A549 (cell line): ENCODE results near the gene MAP6D1. TPM values are rescaled to one million over a fixed set of nuclear protein-coding genes. Genes with fewer than 3 reads are reported as not detected.
A peak's percentile ranks its signal among the peaks of the same experiment; 100 is the strongest.

Experiments used
- ATAC-seq, 2 experiments: fragments of 200-7000 bp in 1 of 2; fragments of >200 bp in 1 of 2; cut with Nextera tagmentation in 1 of 2; cut with Tn5 transposase in 1 of 2; 3 replicates each; pipeline versions ENCODE4 v1.8.0 to v1.9.1; 2018 to 2020; ENCODE audit warnings: mild to moderate bottlenecking in 1 of 2, moderate library complexity in 1 of 2
- CTCF ChIA-PET: fragments of 300-600 bp; sonication (Branson Sonifier 250); formaldehyde crosslinking; extraction: SDS; loops from one replicate; lab custom pipeline; 2021; ENCODE audit warnings: antibody characterized with exemption, inconsistent platforms; lab: Yijun Ruan, JAX
- POLR2A ChIA-PET: fragments of 350-600 bp; formaldehyde crosslinking; extraction: SDS; loops from one replicate; lab custom pipeline; 2021; ENCODE audit warnings: antibody characterized with exemption, inconsistent platforms; lab: Yijun Ruan, JAX
- DNase-seq, 2 experiments: peaks; one replicate each; pipeline versions ENCODE4 v3.0.0 to v3.0.0-alpha.2; 2011 to 2016; ENCODE audit warnings: low read depth in 1 of 2, low spot score in 1 of 2
- FAIRE-seq: peaks from 2 replicates; lab custom pipeline; 2011; peaks lifted over from hg19 to GRCh38; lab: Jason Lieb, UNC
- H3K27ac ChIP-seq, 2 experiments: fragments of >200 bp; sonication (Bioruptor Twin); formaldehyde crosslinking; 3 replicates each; pipeline ENCODE4 v1.5.1; 2016 to 2017
- H3K4me1 ChIP-seq: fragments of >200 bp; sonication (Bioruptor Twin); formaldehyde crosslinking; 3 replicates; pipeline ENCODE4 v1.6.1; 2016
- H3K4me2 ChIP-seq: fragments of >200 bp; sonication (Bioruptor Twin); formaldehyde crosslinking; 3 replicates; pipeline ENCODE4 v1.6.1; 2016
- H3K4me3 ChIP-seq: fragments of >200 bp; sonication (Bioruptor Twin); formaldehyde crosslinking; 3 replicates; pipeline ENCODE4 v1.5.1; 2016
- H3K9me3 ChIP-seq: fragments of >200 bp; sonication (Bioruptor Twin); formaldehyde crosslinking; 3 replicates; pipeline ENCODE4 v1.6.1; 2016
- ATOH8 ChIP-seq: fragments of 250-450 bp; sonication (Bioruptor Pico); IDR thresholded peaks from 2 replicates; pipeline ENCODE4 v1.5.0; 2020; ENCODE audit warnings: low read depth, mild to moderate bottlenecking, moderate library complexity
- CBX2 ChIP-seq: fragments of 200-600 bp; sonication (generic); IDR thresholded peaks from 2 replicates; pipeline ENCODE4 v1.6.1; 2016; ENCODE audit warnings: low read depth, mild to moderate bottlenecking, borderline replicate concordance
- EP300 ChIP-seq, 2 experiments: fragments of >200 bp; sonication (Bioruptor Twin); formaldehyde crosslinking; IDR thresholded peaks; 2 replicates in 1 of 2; 3 replicates in 1 of 2; pipeline ENCODE4 v1.6.1; 2016 to 2017
- ESRRA ChIP-seq: fragments of 150-350 bp; IDR thresholded peaks from 2 replicates; pipeline ENCODE4 v1.6.1; 2014; ENCODE audit warnings: mild to moderate bottlenecking, low read length, borderline replicate concordance
- HDAC2 ChIP-seq: fragments of 200-600 bp; sonication (generic); IDR thresholded peaks from 2 replicates; pipeline ENCODE4 v1.6.1; 2016
- HEYL ChIP-seq: fragments of 250-450 bp; sonication (Bioruptor Pico); IDR thresholded peaks from 2 replicates; pipeline ENCODE4 v1.8.0; 2021; ENCODE audit warnings: mild to moderate bottlenecking, moderate library complexity
- HMGXB4 ChIP-seq: fragments of 250-450 bp; sonication (Bioruptor Pico); IDR thresholded peaks from 2 replicates; pipeline ENCODE4 v1.5.0; 2021; ENCODE audit warnings: mild to moderate bottlenecking, moderate library complexity, borderline replicate concordance
- HOXB13 ChIP-seq: fragments of 250-450 bp; sonication (Bioruptor Pico); IDR thresholded peaks from 2 replicates; pipeline ENCODE4 v1.5.0; 2020; ENCODE audit warnings: low read depth, mild to moderate bottlenecking, moderate library complexity
- HOXB5 ChIP-seq: fragments of 250-450 bp; sonication (Bioruptor Pico); IDR thresholded peaks from 2 replicates; pipeline ENCODE4 v1.5.0; 2020; ENCODE audit warnings: mild to moderate bottlenecking, moderate library complexity
- JUN ChIP-seq, 2 experiments: fragments of >200 bp; sonication (Bioruptor Twin); formaldehyde crosslinking; IDR thresholded peaks; 2 replicates in 1 of 2; 3 replicates in 1 of 2; pipeline ENCODE4 v1.6.1; 2016 to 2017
- MAX ChIP-seq: IDR thresholded peaks from 2 replicates; pipeline ENCODE4 v1.6.1; 2012
- MAZ ChIP-seq: fragments of 150-350 bp; IDR thresholded peaks from 2 replicates; pipeline ENCODE4 v1.6.1; 2014; ENCODE audit warnings: antibody characterized with exemption, low read depth, low read length, borderline replicate concordance
- MYC ChIP-seq: IDR thresholded peaks from 2 replicates; pipeline ENCODE4 v1.6.1; 2012; ENCODE audit warnings: mild to moderate bottlenecking, inconsistent platforms, low read length, improper control_type of control experiment, borderline replicate concordance
- NPAS2 ChIP-seq: fragments of 250-450 bp; sonication (Bioruptor Pico); IDR thresholded peaks from 2 replicates; pipeline ENCODE4 v1.8.0; 2022; ENCODE audit warnings: mild to moderate bottlenecking, moderate library complexity, borderline replicate concordance
- PHF8 ChIP-seq: fragments of 200-600 bp; sonication (generic); IDR thresholded peaks from 2 replicates; pipeline ENCODE4 v1.6.1; 2016; ENCODE audit warnings: low read depth, mild to moderate bottlenecking, antibody characterized with exemption, moderate library complexity, borderline replicate concordance
- POLR2A ChIP-seq: IDR thresholded peaks from 2 replicates; pipeline ENCODE4 v1.6.1; 2012; ENCODE audit warnings: mild to moderate bottlenecking, low read length
- TFCP2L1 ChIP-seq: fragments of 250-450 bp; sonication (Bioruptor Pico); IDR thresholded peaks from 2 replicates; pipeline ENCODE4 v1.5.0; 2021; ENCODE audit warnings: mild to moderate bottlenecking
- ZFP36 ChIP-seq: fragments of 450-650 bp; IDR thresholded peaks from 2 replicates; pipeline ENCODE4 v1.6.1; 2014; ENCODE audit warnings: borderline replicate concordance; ENCODE audit not compliant: partially characterized antibody
- ZNF302 ChIP-seq: fragments of 250-450 bp; sonication (Bioruptor Pico); IDR thresholded peaks from 2 replicates; pipeline ENCODE4 v1.9.0; 2021; ENCODE audit warnings: inconsistent platforms, mild to moderate bottlenecking, moderate library complexity
- WGBS: methylation state at CpG from one replicate; pipeline ENCODE4 v1.1.6; 2017; ENCODE audit errors: missing lambda C conversion rate; 5-methylcytosine and 5-hydroxymethylcytosine counted together
- polyA plus RNA-seq, 4 experiments: library from polyadenylated mRNA; depleted of rRNA in 3 of 4; stranded (reverse); fragments of >200 nt; fragmentation: RNase III in 1 of 4; extraction: RNeasy Plus Mini Kit Qiagen cat#74134 plus additional on column Dnase treatment in 1 of 4; gene quantifications; 2 replicates in 3 of 4; 3 replicates in 1 of 4; pipeline ENCODE4 v1.2.3, GENCODE V29; 2011 to 2017
- TF ChIP-seq, protein P1 (sequence below): fragments of >200 bp; sonication (Bioruptor Twin); formaldehyde crosslinking; IDR thresholded peaks from 2 replicates; pipeline ENCODE4 v1.6.1; 2016
- TF ChIP-seq, protein P2 (sequence below): fragments of 450-650 bp; IDR thresholded peaks from 2 replicates; pipeline ENCODE4 v1.6.1; 2014; ENCODE audit warnings: antibody characterized with exemption

MAP6D1 gene
- polyA plus RNA-seq, 2 of the 4 experiments (the other 2 are of a cell fraction), result 0.68 to 1.2 TPM

DNA sequence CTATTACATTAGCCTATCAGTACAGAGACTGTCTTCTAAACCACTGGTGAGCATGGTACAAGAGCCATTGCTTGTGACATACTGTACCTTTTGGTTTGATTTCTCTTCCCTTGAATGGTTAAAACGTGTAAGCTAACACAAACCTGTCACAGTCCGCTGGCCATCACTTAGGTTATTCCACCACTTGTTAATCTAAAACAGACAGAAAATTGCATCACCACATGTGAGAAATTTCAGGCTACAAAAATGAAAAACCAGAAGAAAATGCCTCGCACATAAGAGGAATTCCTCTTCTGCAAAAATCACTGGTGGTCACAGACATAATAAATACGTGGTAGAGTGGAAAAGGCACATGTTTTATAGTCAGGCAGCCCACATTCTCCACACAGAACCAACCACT lies 37.2 kb upstream of the MAP6D1 start:
- no peak overlapping the region for H3K4me3 ChIP-seq
- H3K4me1 ChIP-seq, result no peaks in the 10 kb centered on the region
- H3K4me2 ChIP-seq, result no peak overlapping the region
- ATAC-seq, result no peak
- no peaks in the 10 kb centered on the region for H3K9me3 ChIP-seq
- WGBS, result 83% methylated on average over 4 of the region's 4 CpGs
- no peak for DNase-seq
- ChIA-PET CTCF (no interaction called here), POLR2A (no interaction called here)
- FAIRE-seq, result no peak
- no peak for TF ChIP-seq MAX
- no peak overlapping the region for H3K27ac ChIP-seq

- H3K4me2 ChIP-seq, result no peak overlapping the region
- no peak overlapping the region for H3K27ac ChIP-seq
- H3K9me3 ChIP-seq, result no peaks in the 10 kb centered on the region
- H3K4me3 ChIP-seq, result no peak overlapping the region
- H3K4me1 ChIP-seq, result no peaks in the 10 kb centered on the region
- CTCF ChIA-PET, result interaction anchor here (1.2 to 1.3 kb wide), 2 partner anchors 9 to 27 kb away, joined by 3 read pairs; partner anchors contain the start of gene PARL
- no peak for DNase-seq
- TF ChIP-seq POLR2A (no peak), ZFP36 (no peak), ZNF302 (no peak), NPAS2 (no peak)
- FAIRE-seq, result no peak
- 92% methylated on average over 3 of the region's 3 CpGs for WGBS
- POLR2A ChIA-PET, result no interaction called here
- ATAC-seq, result no peak
Measured at GRCh38 chr3:183857863-183858262, 32.5 kb upstream of the MAP6D1 start.

DNA sequence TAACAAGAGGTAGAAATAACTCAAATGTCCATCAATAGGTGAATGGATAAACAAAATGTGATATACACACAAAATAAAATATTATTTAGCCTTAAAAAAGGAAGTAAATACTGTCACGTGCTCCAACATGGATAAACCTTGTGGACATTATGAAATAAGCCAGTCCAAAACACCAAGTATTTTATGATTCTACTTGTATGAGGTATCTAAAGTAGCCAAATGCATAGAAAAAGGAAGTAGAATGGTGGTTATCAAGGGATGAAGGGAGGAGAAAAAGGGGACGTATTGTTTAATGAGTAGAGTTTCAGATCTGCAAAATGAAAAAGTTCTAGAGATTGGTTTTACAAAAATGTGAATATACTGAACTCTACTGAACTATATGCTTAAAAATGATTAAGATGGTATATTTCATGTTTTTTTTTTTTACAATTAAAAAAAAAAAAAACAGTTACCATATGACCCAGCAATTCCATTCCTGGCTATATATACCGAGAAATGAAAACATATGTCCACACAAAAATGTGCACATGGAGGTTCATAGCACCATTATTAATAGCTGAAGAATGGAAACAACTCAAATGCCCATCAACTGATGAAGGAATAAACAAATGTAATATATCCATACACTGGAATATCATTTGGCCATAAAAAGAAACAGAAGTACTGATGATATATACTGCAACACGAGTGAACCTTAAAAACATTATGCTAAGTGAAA lies 29.1 kb upstream of the MAP6D1 start:
- DNase-seq (no peak), ATAC-seq (no peak), FAIRE-seq (no peak)
- ChIA-PET POLR2A (no interaction called here), CTCF (interaction anchor here (0.6 kb wide), 1 partner anchor 22 kb away, joined by 3 read pairs; no protein-coding TSS in a partner anchor)
- Histone ChIP-seq H3K27ac (no peak overlapping the region), H3K9me3 (no peaks in the 10 kb centered on the region), H3K4me2 (no peak overlapping the region), H3K4me1 (no peaks in the 10 kb centered on the region), H3K4me3 (no peak overlapping the region)
- 89% methylated on average over 4 of the region's 4 CpGs for WGBS
- TF ChIP-seq EP300 (IDR thresholded peaks at IDR 0.05) (no peak), JUN (IDR thresholded peaks at IDR 0.05) (no peak), PHF8 (no peak), HOXB5 (CRISPR knock-in tag) (no peak), HMGXB4 (CRISPR knock-in tag) (no peak), HEYL (CRISPR knock-in tag) (no peak), HDAC2 (no peak)

GRCh38 chr3:183845608-183846288 lies 20.4 kb upstream of the MAP6D1 start:
- CTCF ChIA-PET, result interaction anchor here (1.2 kb wide), 1 partner anchor 58 kb away, joined by 3 read pairs; no protein-coding TSS in a partner anchor
- ATAC-seq, result peak in 1 of 2 experiments; percentile 67; a peak in 3 of 6 replicates

More at GRCh38 chr3:183845608-183846288, 20.4 kb upstream of the MAP6D1 start:
- peaks cover 16% of the 10 kb centered on the region for H3K4me1 ChIP-seq
- H3K4me2 ChIP-seq, result no peak overlapping the region
- DNase-seq (no peak), FAIRE-seq (no peak)
- TF ChIP-seq MYC (no peak), TFCP2L1 (CRISPR knock-in tag) (no peak), HOXB13 (CRISPR knock-in tag) (no peak), ESRRA (no peak), CBX2 (no peak), MAZ (no peak), ATOH8 (no peak)
- TF ChIP-seq, protein P1, sequence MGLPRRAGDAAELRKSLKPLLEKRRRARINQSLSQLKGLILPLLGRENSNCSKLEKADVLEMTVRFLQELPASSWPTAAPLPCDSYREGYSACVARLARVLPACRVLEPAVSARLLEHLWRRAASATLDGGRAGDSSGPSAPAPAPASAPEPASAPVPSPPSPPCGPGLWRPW, result no peak
- TF ChIP-seq, protein P2, sequence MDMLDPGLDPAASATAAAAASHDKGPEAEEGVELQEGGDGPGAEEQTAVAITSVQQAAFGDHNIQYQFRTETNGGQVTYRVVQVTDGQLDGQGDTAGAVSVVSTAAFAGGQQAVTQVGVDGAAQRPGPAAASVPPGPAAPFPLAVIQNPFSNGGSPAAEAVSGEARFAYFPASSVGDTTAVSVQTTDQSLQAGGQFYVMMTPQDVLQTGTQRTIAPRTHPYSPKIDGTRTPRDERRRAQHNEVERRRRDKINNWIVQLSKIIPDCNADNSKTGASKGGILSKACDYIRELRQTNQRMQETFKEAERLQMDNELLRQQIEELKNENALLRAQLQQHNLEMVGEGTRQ, result no peak
- no peak overlapping the region for H3K27ac ChIP-seq
- H3K9me3 ChIP-seq, result no peaks in the 10 kb centered on the region
- no peak overlapping the region for H3K4me3 ChIP-seq
- POLR2A ChIA-PET, result no interaction called here
- 77% methylated on average over 13 of the region's 13 CpGs for WGBS
